SK-N-SH (cell line): ENCODE measurements around the gene COL8A1.
"Not testable (repeated sequence)": the region's sequence is repeated elsewhere in the genome, so short reads cannot be mapped to it uniquely, and the experiment has no call there.

ENCODE experiments used
- CTCF ChIP-seq: fragments of 200-600 bp; sonication (generic); IDR thresholded peaks from 2 replicates; pipeline ENCODE4 v1.6.1; 2017; ENCODE audit warnings: antibody characterized with exemption, mild to moderate bottlenecking, moderate library complexity
- EP300 ChIP-seq, 2 experiments: IDR thresholded peaks; 2 replicates each; pipeline versions ENCODE4 v1.4.0 to v1.6.1; 2012; ENCODE audit warnings: borderline replicate concordance in 1 of 2, low read depth in 1 of 2, low read length in 1 of 2
- EZH2phosphoT487 ChIP-seq: fragments of 200-600 bp; sonication (generic); IDR thresholded peaks from 2 replicates; pipeline ENCODE4 v1.6.1; 2017; ENCODE audit warnings: low read depth, mixed run types, mild to moderate bottlenecking, antibody characterized with exemption, moderate library complexity, borderline replicate concordance
- MXI1 ChIP-seq: IDR thresholded peaks from 2 replicates; pipeline ENCODE4 v1.6.1; 2012; ENCODE audit warnings: mild to moderate bottlenecking, low read depth, low read length, improper control_type of control experiment
- POLR2AphosphoS5 ChIP-seq: IDR thresholded peaks from 2 replicates; pipeline ENCODE4 v1.6.1; 2012; ENCODE audit warnings: low read depth, low read length
- RFX5 ChIP-seq: IDR thresholded peaks from 2 replicates; pipeline ENCODE4 v1.6.1; 2012; ENCODE audit warnings: mild to moderate bottlenecking, improper control_type of control experiment, low read length
- SMC3 ChIP-seq: IDR thresholded peaks from 2 replicates; pipeline ENCODE4 v1.6.1; 2012; ENCODE audit warnings: low read depth, low read length, improper control_type of control experiment
- TAF1 ChIP-seq: IDR thresholded peaks from 2 replicates; pipeline ENCODE4 v1.6.1; 2012; ENCODE audit warnings: low read depth, mild to moderate bottlenecking, low read length, moderate library complexity, borderline replicate concordance

GRCh38 chr3:99841949-99842348 lies 203.6 kb downstream of the COL8A1 start:
- not testable (repeated sequence) for TF ChIP-seq CTCF; MXI1; SMC3; POLR2AphosphoS5; RFX5; EP300 (IDR thresholded peaks at IDR 0.05; ENCODE audit: borderline replicate concordance in 1 of 2, low read depth in 1 of 2, low read length in 1 of 2); TAF1; EZH2phosphoT487
